ENCODE measurements around the gene SEMA3F.
"Not testable (repeated sequence)": the region's sequence is repeated elsewhere in the genome, so short reads cannot be mapped to it uniquely, and the experiment has no call there.

Gene SEMA3F

GRCh38 chr3:50211930-50212329 lies 56.8 kb downstream of the SEMA3F start:
- no peak for DNase-seq (ENCODE audit: low read depth in 2 of 2)

- no peak for DNase-seq (ENCODE audit: low read depth in 2 of 2)
Observed at GRCh38 chr3:50212502-50212901, 57.4 kb downstream of the SEMA3F start.

GRCh38 chr3:50212971-50213370 lies 57.8 kb downstream of the SEMA3F start:
- no peak for DNase-seq (ENCODE audit: low read depth in 2 of 2)

- DNase-seq (ENCODE audit: low read depth in 2 of 2), result no peak
Observed at GRCh38 chr3:50213373-50213772, 58.2 kb downstream of the SEMA3F start.

- no peak for DNase-seq (ENCODE audit: low read depth in 2 of 2)
Observed at GRCh38 chr3:50214824-50215223, 59.7 kb downstream of the SEMA3F start.

- DNase-seq (ENCODE audit: low read depth in 2 of 2), result no peak
Observed at GRCh38 chr3:50215529-50215928, 60.4 kb downstream of the SEMA3F start.

GRCh38 chr3:50217681-50218080 lies 62.6 kb downstream of the SEMA3F start:
- no peak for DNase-seq (ENCODE audit: low read depth in 2 of 2)

GRCh38 chr3:50218448-50218847 lies 63.3 kb downstream of the SEMA3F start:
- no peak for DNase-seq (ENCODE audit: low read depth in 2 of 2)

- no peak for DNase-seq (ENCODE audit: low read depth in 2 of 2)
Observed at GRCh38 chr3:50219285-50219684, 64.2 kb downstream of the SEMA3F start.

- DNase-seq (ENCODE audit: low read depth in 2 of 2), result no peak
Observed at GRCh38 chr3:50220109-50220508, 65.0 kb downstream of the SEMA3F start.

- DNase-seq (ENCODE audit: low read depth in 2 of 2), result no peak
Observed at GRCh38 chr3:50221051-50221410, 65.9 kb downstream of the SEMA3F start.

GRCh38 chr3:50221411-50222168 lies 66.5 kb downstream of the SEMA3F start:
- no peak for DNase-seq (ENCODE audit: low read depth in 2 of 2)

GRCh38 chr3:50222169-50222528 lies 67.0 kb downstream of the SEMA3F start:
- DNase-seq (ENCODE audit: low read depth in 2 of 2), result no peak

GRCh38 chr3:50224639-50225038 lies 69.5 kb downstream of the SEMA3F start:
- DNase-seq (ENCODE audit: low read depth in 2 of 2), result no peak

GRCh38 chr3:50226888-50227389 lies 71.8 kb downstream of the SEMA3F start:
- DNase-seq (ENCODE audit: low read depth in 2 of 2), result no peak

GRCh38 chr3:50227390-50228183 lies 72.5 kb downstream of the SEMA3F start:
- DNase-seq (ENCODE audit: low read depth in 2 of 2), result peak; percentile 75 to 85

GRCh38 chr3:50228184-50228763 lies 73.2 kb downstream of the SEMA3F start:
- not testable (repeated sequence) for DNase-seq (ENCODE audit: low read depth in 2 of 2)

- no peak for DNase-seq (ENCODE audit: low read depth in 2 of 2)
Observed at GRCh38 chr3:50229490-50229889, 74.4 kb downstream of the SEMA3F start.

GRCh38 chr3:50230104-50230793 lies 75.1 kb downstream of the SEMA3F start:
- no peak for DNase-seq (ENCODE audit: low read depth in 2 of 2)

- no peak for DNase-seq (ENCODE audit: low read depth in 2 of 2)
Observed at GRCh38 chr3:50230794-50231125, 75.6 kb downstream of the SEMA3F start.

- no peak for DNase-seq (ENCODE audit: low read depth in 2 of 2)
Observed at GRCh38 chr3:50231581-50231980, 76.5 kb downstream of the SEMA3F start.

- DNase-seq (ENCODE audit: low read depth in 2 of 2), result no peak
Observed at GRCh38 chr3:50232303-50232702, 77.2 kb downstream of the SEMA3F start.

Data from stimulated activated CD4-positive, alpha-beta T cell treated with anti-CD3 and anti-CD28 coated beads, Interleukin-15, amount 100 ng/mL, for 48 hours (primary cell).